OCI-LY7 (cell line): ENCODE measurements around the gene DNAH11. TPM values are rescaled to one million over a fixed set of nuclear protein-coding genes. Genes with fewer than 3 reads are reported as not detected.

Experiments
- BruUV-seq: library from RNA; stranded (reverse); fragments of 400-500 nt; replicated peaks from 2 replicates; lab custom pipeline; 2021; lab: Mats Ljungman, UMichigan
- CTCF ChIA-PET: fragments of 300-600 bp; sonication (Branson Sonifier 250); formaldehyde crosslinking; loops from one replicate; lab custom pipeline; 2022; ENCODE audit warnings: antibody characterized with exemption; ENCODE audit not compliant: unreplicated experiment; lab: Charles Lee
- POLR2A ChIA-PET: fragments of 300-600 bp; sonication (Branson Sonifier 250); formaldehyde crosslinking; loops from one replicate; lab custom pipeline; 2022; ENCODE audit warnings: antibody characterized with exemption; lab: Charles Lee
- DNase-seq: peaks from one replicate; pipeline ENCODE4 v3.0.0-alpha.2; 2015; ENCODE audit warnings: low spot score
- H2AFZ ChIP-seq: fragments of 200-600 bp; sonication (generic), shearing (Covaris generic); 2 replicates; pipeline ENCODE4 v1.6.1; 2014; ENCODE audit warnings: mild to moderate bottlenecking, antibody characterized with exemption, low read length, moderate library complexity
- H3K27ac ChIP-seq: fragments of 200-600 bp; sonication (generic); 2 replicates; pipeline ENCODE4 v1.5.1; 2014; ENCODE audit warnings: mixed run types, low read depth, mild to moderate bottlenecking, moderate library complexity, low read length, inconsistent platforms; ENCODE audit not compliant: poor library complexity, severe bottlenecking
- H3K36me3 ChIP-seq: fragments of 200-600 bp; sonication (generic); 2 replicates; pipeline ENCODE4 v1.6.1; 2014; ENCODE audit warnings: mild to moderate bottlenecking, antibody characterized with exemption, low read length, moderate library complexity, mixed read lengths; ENCODE audit not compliant: insufficient read depth
- H3K4me1 ChIP-seq: fragments of 200-600 bp; sonication (generic); 2 replicates; pipeline ENCODE4 v1.5.1; 2014; ENCODE audit warnings: mild to moderate bottlenecking, low read length; ENCODE audit not compliant: insufficient read depth, poor library complexity, severe bottlenecking
- H3K4me2 ChIP-seq: fragments of 200-600 bp; sonication (generic); 2 replicates; pipeline ENCODE4 v1.6.1; 2014; ENCODE audit warnings: mild to moderate bottlenecking, low read length
- H3K4me3 ChIP-seq: fragments of 200-600 bp; sonication (generic); 2 replicates; pipeline ENCODE4 v1.5.1; 2014; ENCODE audit warnings: mild to moderate bottlenecking, low read depth, low read length; ENCODE audit not compliant: poor library complexity, severe bottlenecking
- H3K79me2 ChIP-seq: fragments of 200-600 bp; sonication (generic); 2 replicates; pipeline ENCODE4 v1.6.1; 2016; ENCODE audit warnings: low read depth, mild to moderate bottlenecking, low read length, moderate library complexity, mixed read lengths; ENCODE audit not compliant: insufficient read depth
- H3K9me2 ChIP-seq: fragments of 200-600 bp; sonication (generic); 2 replicates; pipeline ENCODE4 v1.6.1; 2016; ENCODE audit warnings: mild to moderate bottlenecking, low read length, mixed read lengths; ENCODE audit not compliant: insufficient read depth
- H3K9me3 ChIP-seq: fragments of 200-600 bp; sonication (generic); 2 replicates; pipeline ENCODE4 v1.6.1; 2014; ENCODE audit warnings: mild to moderate bottlenecking, mixed run types, low read length, mixed read lengths
- H4K20me1 ChIP-seq: fragments of 200-600 bp; sonication (generic); 2 replicates; pipeline ENCODE4 v1.6.1; 2014; ENCODE audit warnings: mild to moderate bottlenecking, antibody characterized with exemption, low read length, moderate library complexity, mixed read lengths; ENCODE audit not compliant: insufficient read depth
- EZH2phosphoT487 ChIP-seq: fragments of 200-600 bp; sonication (generic); IDR thresholded peaks from 2 replicates; pipeline ENCODE4 v1.6.1; 2018; ENCODE audit warnings: low read depth, borderline replicate concordance, mild to moderate bottlenecking, mixed run types, antibody characterized with exemption, low read length, moderate library complexity, mixed read lengths
- intact Hi-C: fragments of 100-400 bp; cut with micrococcal nuclease; formaldehyde crosslinking; loops from one replicate; pipeline ENCODE4 v1.10.0; 2022; ENCODE audit not compliant: unreplicated experiment
- total RNA-seq, 2 experiments: library from RNA; depleted of rRNA in 1 of 2; stranded (reverse); fragments of >200 nt in 1 of 2; shearing (Covaris generic) in 1 of 2; gene quantifications; 2 replicates each; pipeline ENCODE4 v1.2.3, GENCODE V29; 2014 to 2022
- TF ChIP-seq, protein P1 (sequence below): fragments of 200-600 bp; sonication (generic); conservative IDR thresholded peaks from 2 replicates; pipeline ENCODE4 v1.5.1; 2014; ENCODE audit warnings: mild to moderate bottlenecking, antibody characterized with exemption, low read length, moderate library complexity, mixed read lengths

Gene DNAH11
- total RNA-seq, 2 experiments from 2014 or later = not detected

DNA sequence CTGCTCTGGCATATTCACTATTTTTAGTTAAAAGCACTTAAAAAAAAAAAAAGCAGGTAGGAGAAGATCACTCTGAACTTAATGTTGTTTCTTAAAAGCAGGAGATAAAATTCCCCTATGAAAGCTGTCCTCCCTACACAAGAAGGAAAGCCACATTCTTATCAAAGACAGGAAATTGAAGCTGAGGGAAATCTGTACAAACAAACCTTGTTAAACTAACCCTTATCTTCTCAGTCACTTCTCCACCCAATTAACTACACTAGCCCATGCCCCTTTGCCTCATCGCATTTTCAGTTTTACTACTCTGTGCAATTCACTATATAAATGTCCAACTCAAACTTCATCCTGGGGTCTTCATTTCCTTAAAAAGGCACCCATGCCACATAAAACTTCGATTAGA lies 405.5 kb downstream of the DNAH11 start:
- BruUV-seq = no TSS peak
- POLR2A ChIA-PET = interaction anchor here (0.6 to 13.6 kb wide), 4 partner anchors 13 to 429 kb away, joined by 3 to 194 read pairs (median 3); no protein-coding TSS in a partner anchor
- Histone ChIP-seq H3K9me2 (no peaks in the 10 kb centered on the region), H3K27ac (no peak overlapping the region), H3K36me3 (peaks cover 7% of the 10 kb centered on the region; the same call in 1 of the 2 replicates), H3K4me1 (peaks cover 36% of the 10 kb centered on the region), H3K4me3 (no peak overlapping the region), H4K20me1 (peaks cover 5% of the 10 kb centered on the region; the same call in 1 of the 2 replicates), H2AFZ (peak overlapping the region; percentile 91; the same call in 1 of the 2 replicates), H3K79me2 (peaks cover 19% of the 10 kb centered on the region), H3K4me2 (0 out of 2 replicates have a peak overlapping the region, but pooled peaks have one; percentile 88), H3K9me3 (no peaks in the 10 kb centered on the region)
- TF ChIP-seq EZH2phosphoT487 = no peak
- TF ChIP-seq, protein P1, sequence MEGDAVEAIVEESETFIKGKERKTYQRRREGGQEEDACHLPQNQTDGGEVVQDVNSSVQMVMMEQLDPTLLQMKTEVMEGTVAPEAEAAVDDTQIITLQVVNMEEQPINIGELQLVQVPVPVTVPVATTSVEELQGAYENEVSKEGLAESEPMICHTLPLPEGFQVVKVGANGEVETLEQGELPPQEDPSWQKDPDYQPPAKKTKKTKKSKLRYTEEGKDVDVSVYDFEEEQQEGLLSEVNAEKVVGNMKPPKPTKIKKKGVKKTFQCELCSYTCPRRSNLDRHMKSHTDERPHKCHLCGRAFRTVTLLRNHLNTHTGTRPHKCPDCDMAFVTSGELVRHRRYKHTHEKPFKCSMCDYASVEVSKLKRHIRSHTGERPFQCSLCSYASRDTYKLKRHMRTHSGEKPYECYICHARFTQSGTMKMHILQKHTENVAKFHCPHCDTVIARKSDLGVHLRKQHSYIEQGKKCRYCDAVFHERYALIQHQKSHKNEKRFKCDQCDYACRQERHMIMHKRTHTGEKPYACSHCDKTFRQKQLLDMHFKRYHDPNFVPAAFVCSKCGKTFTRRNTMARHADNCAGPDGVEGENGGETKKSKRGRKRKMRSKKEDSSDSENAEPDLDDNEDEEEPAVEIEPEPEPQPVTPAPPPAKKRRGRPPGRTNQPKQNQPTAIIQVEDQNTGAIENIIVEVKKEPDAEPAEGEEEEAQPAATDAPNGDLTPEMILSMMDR = no peak
- CTCF ChIA-PET = no interaction called here
- intact Hi-C loops = loop anchor here (5.0 to 10.0 kb wide), 4 partner anchors 404 to 1734 kb away; partner anchors contain the start of genes HYCC1 and MACC1
- DNase-seq = no peak

GRCh38 chr7:21948887-21949540 lies 406.2 kb downstream of the DNAH11 start:
- Histone ChIP-seq H2AFZ (peak overlapping the region; percentile 18; the same call in 1 of the 2 replicates), H4K20me1 (no peaks in the 10 kb centered on the region), H3K36me3 (peaks cover under 1% of the 10 kb centered on the region; the same call in 1 of the 2 replicates), H3K9me2 (no peaks in the 10 kb centered on the region), H3K4me1 (peaks cover 29% of the 10 kb centered on the region), H3K4me2 (no peak overlapping the region), H3K4me3 (no peak overlapping the region), H3K9me3 (no peaks in the 10 kb centered on the region), H3K27ac (no peak overlapping the region), H3K79me2 (peaks cover 13% of the 10 kb centered on the region)
- POLR2A ChIA-PET = interaction anchor here (0.6 to 13.6 kb wide), 5 partner anchors 12 to 428 kb away, joined by 3 to 194 read pairs (median 3); no protein-coding TSS in a partner anchor
- CTCF ChIA-PET = no interaction called here
- TF ChIP-seq EZH2phosphoT487 = no peak
- TF ChIP-seq, protein P1 = no peak
- no peak for DNase-seq
- BruUV-seq = no TSS peak
- intact Hi-C loops = loop anchor here (5.0 to 10.0 kb wide), 4 partner anchors 403 to 1734 kb away; partner anchors contain the start of genes HYCC1 and MACC1

Other genes starting within 250 kb of the DNAH11 start
- 15.8 and 22.5 TPM in 2 replicates for gene SP4, start 115.0 kb upstream of the DNAH11 start, total RNA-seq (2014; rRNA removed; shearing (Covaris generic))
- gene SP4, start 115.0 kb upstream of the DNAH11 start, total RNA-seq (2022) = 17.0 and 18.9 TPM in 2 replicates